HCT116 (cell line): ENCODE data around the gene PLPPR2. TPM values are rescaled to one million over a fixed set of nuclear protein-coding genes. Genes with fewer than 3 reads are reported as not detected.

Source experiments
- ATAC-seq: fragments of 200-7000 bp; cut with Tn5 transposase; 2 replicates; pipeline ENCODE4 v1.9.1; 2020; ENCODE audit warnings: mild to moderate bottlenecking, moderate library complexity
- BruUV-seq: library from RNA; stranded (reverse); fragments of 400-500 nt; replicated peaks from 2 replicates; lab custom pipeline; 2021; lab: Mats Ljungman, UMichigan
- CTCF ChIA-PET: fragments of 300-600 bp; sonication (Branson Sonifier 250); formaldehyde crosslinking; loops from one replicate; lab custom pipeline; 2021; ENCODE audit warnings: antibody characterized with exemption; lab: Charles Lee
- POLR2A ChIA-PET: fragments of 300-600, 350-600 bp; sonication (Branson Sonifier 250); formaldehyde crosslinking; loops from one replicate; lab custom pipeline; 2021; ENCODE audit warnings: antibody characterized with exemption; lab: Charles Lee
- RAD21 ChIA-PET, 2 experiments: fragments of 300-600 bp; sonication (Branson Sonifier 250); formaldehyde crosslinking; loops; one replicate each; lab custom pipeline; 2023; ENCODE audit warnings: low total read pairs in 2 of 2; ENCODE audit not compliant: uncharacterized antibody in 2 of 2, unreplicated experiment in 2 of 2, low non-redundant PET in 1 of 2; lab: Charles Lee
- DNase-seq: peaks from one replicate; pipeline ENCODE4 v3.0.0-alpha.2; 2010; ENCODE audit warnings: low read depth, low spot score
- H2AFZ ChIP-seq: fragments of 200-600 bp; shearing (Covaris generic), sonication (generic); 2 replicates; pipeline ENCODE4 v1.6.1; 2017; ENCODE audit warnings: low read depth, mixed run types, mixed read lengths, antibody characterized with exemption, low read length; ENCODE audit not compliant: poor library complexity, severe bottlenecking
- H3K27ac ChIP-seq: 2 replicates; pipeline ENCODE4 v1.5.1; 2012; ENCODE audit warnings: low read depth, low read length
- H3K27me3 ChIP-seq: fragments of 200-600 bp; sonication (generic); 2 replicates; pipeline ENCODE4 v1.6.1; 2016; ENCODE audit warnings: mixed run types, low read length, mixed read lengths; ENCODE audit not compliant: insufficient read depth
- H3K36me3 ChIP-seq, 2 experiments: fragments of 200-500 bp in 1 of 2; fragments of 200-600 bp in 1 of 2; sonication (Bioruptor generic) in 1 of 2; sonication (generic) in 1 of 2; 2 replicates each; pipeline versions ENCODE4 v1.5.1 to v1.6.1; 2014 to 2016; ENCODE audit warnings: low read length in 2 of 2, inconsistent platforms in 1 of 2, mixed read lengths in 1 of 2, mixed run types in 1 of 2; ENCODE audit not compliant: insufficient read depth in 2 of 2, control insufficient read depth in 1 of 2
- H3K4me1 ChIP-seq, 2 experiments: fragments of 200-600 bp in 1 of 2; sonication (generic) in 1 of 2; 2 replicates each; pipeline versions ENCODE4 v1.5.1 to v1.6.1; 2012 to 2017; ENCODE audit warnings: low read length in 2 of 2, inconsistent platforms in 1 of 2, mild to moderate bottlenecking in 1 of 2, mixed read lengths in 1 of 2, mixed run types in 1 of 2, moderate library complexity in 1 of 2; ENCODE audit not compliant: insufficient read depth in 2 of 2, control insufficient read depth in 1 of 2
- H3K4me2 ChIP-seq: fragments of 200-600 bp; sonication (generic); 2 replicates; pipeline ENCODE4 v1.6.1; 2017; ENCODE audit warnings: mixed run types, low read length, mixed read lengths
- H3K4me3 ChIP-seq, 2 experiments: fragments of 200-600 bp in 1 of 2; sonication (generic) in 1 of 2; replicated peaks in 1 of 2; 2 replicates each; pipeline ENCODE4 v1.5.1; 2011 to 2016; ENCODE audit warnings: low read length in 2 of 2, control low read depth in 1 of 2, low read depth in 1 of 2, mild to moderate bottlenecking in 1 of 2, mixed read lengths in 1 of 2, mixed run types in 1 of 2
- H3K79me2 ChIP-seq: fragments of 200-600 bp; sonication (generic); 2 replicates; pipeline ENCODE4 v1.6.1; 2017; ENCODE audit warnings: mild to moderate bottlenecking, mixed run types, low read length, moderate library complexity, mixed read lengths; ENCODE audit not compliant: insufficient read depth
- H3K9ac ChIP-seq: fragments of 200-600 bp; sonication (generic); 2 replicates; pipeline ENCODE4 v1.6.1; 2016; ENCODE audit warnings: low read length, mixed read lengths
- H3K9me2 ChIP-seq: fragments of 200-600 bp; sonication (generic), shearing (Covaris generic); 2 replicates; pipeline ENCODE4 v1.6.1; 2017; ENCODE audit warnings: mixed run types, mild to moderate bottlenecking, moderate library complexity; ENCODE audit not compliant: insufficient read depth
- H3K9me3 ChIP-seq, 2 experiments: fragments of 200-500 bp in 1 of 2; fragments of 200-600 bp in 1 of 2; sonication (Bioruptor generic) in 1 of 2; sonication (generic) in 1 of 2; 2 replicates each; pipeline ENCODE4 v1.6.1; 2014 to 2017; ENCODE audit warnings: low read length in 2 of 2, mixed read lengths in 2 of 2, inconsistent platforms in 1 of 2, low read depth in 1 of 2, mild to moderate bottlenecking in 1 of 2, mixed run types in 1 of 2, moderate library complexity in 1 of 2; ENCODE audit not compliant: control insufficient read depth in 1 of 2, insufficient read depth in 1 of 2
- H4K20me1 ChIP-seq: fragments of 200-600 bp; sonication (generic), shearing (Covaris generic); 2 replicates; pipeline ENCODE4 v1.6.1; 2017; ENCODE audit warnings: mixed run types, mild to moderate bottlenecking, moderate library complexity; ENCODE audit not compliant: insufficient read depth
- ATF3 ChIP-seq: IDR thresholded peaks from 2 replicates; pipeline ENCODE4 v1.6.1; 2012
- CEBPB ChIP-seq: IDR thresholded peaks from 2 replicates; pipeline ENCODE4 v1.6.1; 2012; ENCODE audit warnings: low read depth
- CTCF ChIP-seq, 3 experiments: fragments of 200-600 bp in 1 of 3; sonication (generic) in 1 of 3; IDR thresholded peaks in 2 of 3; conservative IDR thresholded peaks in 1 of 3; 2 replicates each; pipeline ENCODE4 v1.5.1; 2012 to 2017; ENCODE audit warnings: low read depth in 2 of 3, low read length in 2 of 3, antibody characterized with exemption in 1 of 3, borderline replicate concordance in 1 of 3, control low read depth in 1 of 3, mild to moderate bottlenecking in 1 of 3, mixed read lengths in 1 of 3, mixed run types in 1 of 3, moderate library complexity in 1 of 3; ENCODE audit not compliant: insufficient read depth in 1 of 3
- EGR1 ChIP-seq: IDR thresholded peaks from 2 replicates; pipeline ENCODE4 v1.6.1; 2012; ENCODE audit warnings: low read depth
- EZH2 ChIP-seq: fragments of 200-600 bp; sonication (generic); IDR thresholded peaks from 2 replicates; pipeline ENCODE4 v1.6.1; 2017; ENCODE audit warnings: antibody characterized with exemption, mixed run types
- FOSL1 ChIP-seq: IDR thresholded peaks from 2 replicates; pipeline ENCODE4 v1.6.1; 2012; ENCODE audit warnings: low read depth
- JUND ChIP-seq: IDR thresholded peaks from 2 replicates; pipeline ENCODE4 v1.6.1; 2012
- MAX ChIP-seq: IDR thresholded peaks from 2 replicates; pipeline ENCODE4 v1.6.1; 2012
- POLR2A ChIP-seq: IDR thresholded peaks from 2 replicates; pipeline ENCODE4 v1.7.0; 2011; ENCODE audit warnings: borderline replicate concordance; ENCODE audit not compliant: insufficient read depth, insufficient read length; ENCODE audit errors: extremely low read depth
- REST ChIP-seq: IDR thresholded peaks from 2 replicates; pipeline ENCODE4 v1.6.1; 2012; ENCODE audit warnings: low read depth
- SIN3A ChIP-seq: IDR thresholded peaks from 2 replicates; pipeline ENCODE4 v1.6.1; 2012; ENCODE audit warnings: low read depth
- SP1 ChIP-seq: IDR thresholded peaks from 2 replicates; pipeline ENCODE4 v1.6.1; 2012; ENCODE audit warnings: low read depth
- SRF ChIP-seq: IDR thresholded peaks from 2 replicates; pipeline ENCODE4 v1.6.1; 2012; ENCODE audit warnings: low read depth
- YY1 ChIP-seq: IDR thresholded peaks from 2 replicates; pipeline ENCODE4 v1.6.1; 2011; ENCODE audit warnings: low read length, low read depth, moderate library complexity, mild to moderate bottlenecking; ENCODE audit not compliant: insufficient replicate concordance; ENCODE audit errors: extremely low read depth
- ZBTB33 ChIP-seq: IDR thresholded peaks from 2 replicates; pipeline ENCODE4 v1.6.1; 2011; ENCODE audit warnings: mild to moderate bottlenecking, low read length, moderate library complexity; ENCODE audit not compliant: insufficient replicate concordance; ENCODE audit errors: extremely low read depth
- ZNF274 ChIP-seq: fragments of 200-500 bp; sonication (Bioruptor generic); IDR thresholded peaks from 2 replicates; pipeline ENCODE4 v1.6.1; 2014; ENCODE audit warnings: mild to moderate bottlenecking, low read depth, low read length, inconsistent platforms
- intact Hi-C: fragments of 100-400 bp; cut with micrococcal nuclease; formaldehyde crosslinking; loops from 2 replicates; pipeline ENCODE4 v1.10.0; 2022
- total RNA-seq: library from RNA; stranded (reverse); gene quantifications from one replicate; pipeline ENCODE4 v1.2.1, GENCODE V29; 2021; ENCODE audit not compliant: unreplicated experiment

PLPPR2 gene
- total RNA-seq, 1 experiment from 2014 or later, result 23.2 TPM

- Histone ChIP-seq H3K36me3 (no peaks in the 10 kb centered on the region), H2AFZ (no peak overlapping the region), H3K79me2 (0 out of 2 replicates have a peak, but pooled peaks cover 3% of the 10 kb centered on the region), H3K9me3 (no peaks in the 10 kb centered on the region), H3K9ac (peak overlapping the region; percentile 79), H3K9me2 (no peaks in the 10 kb centered on the region), H3K4me1 (peaks cover 28 to 60% of the 10 kb centered on the region in 2 experiments), H4K20me1 (no peaks in the 10 kb centered on the region), H3K27ac (peak overlapping the region; percentile 81), H3K27me3 (no peaks in the 10 kb centered on the region), H3K4me2 (peak overlapping the region; percentile 97), H3K4me3 (peak overlapping the region; percentile 69 to 71)
- ATAC-seq (no peak), DNase-seq (no peak)
- intact Hi-C loops, result loop anchor here (5.0 kb wide), 1 partner anchor 91 kb away; no protein-coding TSS in a partner anchor
- ChIA-PET POLR2A (interaction anchor here (0.8 to 2.8 kb wide), 5 partner anchors 9 to 51 kb away, joined by 4 to 12 read pairs (median 6); partner anchors contain the start of genes CCDC159, ODAD3, PRKCSH and RGL3), RAD21 (interaction anchor here in 1 of 2 experiments (0.6 to 1.5 kb wide), 3 partner anchors 9 to 62 kb away, joined by 3 to 4 read pairs (median 3); partner anchors contain the start of gene SWSAP1), CTCF (interaction anchor here (0.6 to 4.4 kb wide), 18 partner anchors 8 to 145 kb away, joined by 3 to 48 read pairs (median 4); partner anchors contain the start of genes CCDC159, ECSIT, ODAD3 and PRKCSH)
- no TSS peak for BruUV-seq
- TF ChIP-seq ATF3 (no peak), ZNF274 (no peak), POLR2A (no peak), MAX (no peak), SIN3A (no peak), SP1 (no peak), JUND (no peak), FOSL1 (no peak), YY1 (no peak), CTCF (IDR thresholded peaks at IDR 0.05 in 2 of 3, conservative IDR thresholded peaks at IDR 0.05 in 1 of 3; ENCODE audit: borderline replicate concordance in 1 of 3, insufficient read depth in 1 of 3, low read depth in 2 of 3, low read length in 2 of 3) (no peak), SRF (no peak), EGR1 (no peak), REST (no peak), CEBPB (no peak), ZBTB33 (no peak), EZH2 (no peak)
These were observed 28.4 kb downstream of the PLPPR2 start for GRCh38 chr19:11383706-11384048.
